IMR-90 (cell line): ENCODE results near the gene GIMAP8. TPM values are rescaled to one million over a fixed set of nuclear protein-coding genes. Genes with fewer than 3 reads are reported as not detected.

Experiments used
- ATAC-seq: fragments of 200-7000 bp; cut with Tn5 transposase; 2 replicates; pipeline ENCODE4 v1.9.1; 2020; ENCODE audit warnings: low read depth, mild to moderate bottlenecking, moderate library complexity
- BruUV-seq: library from RNA; stranded (reverse); fragments of 400-500 nt; replicated peaks from 2 replicates; lab custom pipeline; 2021; lab: Mats Ljungman, UMichigan
- CTCF ChIA-PET: fragments of 300-600 bp; formaldehyde crosslinking; extraction: SDS; loops from one replicate; lab custom pipeline; 2021; ENCODE audit warnings: antibody characterized with exemption; lab: Yijun Ruan, JAX
- POLR2A ChIA-PET: fragments of 300-600 bp; sonication (Branson Sonifier 250); formaldehyde crosslinking; loops from one replicate; lab custom pipeline; 2022; ENCODE audit warnings: antibody characterized with exemption; ENCODE audit not compliant: unreplicated experiment; lab: Charles Lee
- DNase-seq: peaks from one replicate; pipeline ENCODE4 v3.0.0; 2013
- H2AFZ ChIP-seq: replicated peaks from 2 replicates; pipeline ENCODE3; 2013; ENCODE audit warnings: low read length, mild to moderate bottlenecking; ENCODE audit not compliant: poor library complexity
- H2AK5ac ChIP-seq: 2 replicates; pipeline ENCODE4 v1.6.1; 2013; ENCODE audit warnings: low read depth, low read length, inconsistent platforms
- H2AK9ac ChIP-seq: replicated peaks from 2 replicates; pipeline ENCODE3; 2013; ENCODE audit warnings: mild to moderate bottlenecking, low read depth, low read length, moderate library complexity; ENCODE audit not compliant: poor library complexity
- H2BK120ac ChIP-seq: 2 replicates; pipeline ENCODE4 v1.6.1; 2013; ENCODE audit warnings: low read depth, low read length, inconsistent platforms
- H2BK15ac ChIP-seq: 3 replicates; pipeline ENCODE4 v1.6.1; 2013; ENCODE audit warnings: low read depth, low read length, inconsistent platforms
- H2BK20ac ChIP-seq: 2 replicates; pipeline ENCODE4 v1.6.1; 2013; ENCODE audit warnings: low read depth, mild to moderate bottlenecking, inconsistent platforms, low read length, moderate library complexity
- H2BK5ac ChIP-seq: 2 replicates; pipeline ENCODE4 v1.6.1; 2013; ENCODE audit warnings: mild to moderate bottlenecking, low read depth, low read length, inconsistent platforms; ENCODE audit not compliant: poor library complexity, severe bottlenecking
- H3K14ac ChIP-seq: replicated peaks from 2 replicates; pipeline ENCODE4 v1.6.1; 2013; ENCODE audit warnings: low read depth, low read length, inconsistent platforms
- H3K18ac ChIP-seq: 2 replicates; pipeline ENCODE4 v1.6.1; 2013; ENCODE audit warnings: low read depth, low read length, control low read depth
- H3K23ac ChIP-seq: 2 replicates; pipeline ENCODE4 v1.6.1; 2013; ENCODE audit warnings: low read depth, low read length, inconsistent platforms
- H3K27ac ChIP-seq: 2 replicates; pipeline ENCODE4 v1.5.1; 2013; ENCODE audit warnings: mild to moderate bottlenecking, control low read depth, low read length; ENCODE audit not compliant: insufficient read depth
- H3K27me3 ChIP-seq: 2 replicates; pipeline ENCODE4 v1.6.1; 2013; ENCODE audit warnings: low read length; ENCODE audit not compliant: control insufficient read depth, insufficient read depth
- H3K36me3 ChIP-seq: 2 replicates; pipeline ENCODE4 v1.6.1; 2013; ENCODE audit warnings: low read length, mixed read lengths; ENCODE audit not compliant: control insufficient read depth, insufficient read depth
- H3K4ac ChIP-seq: 2 replicates; pipeline ENCODE4 v1.6.1; 2013; ENCODE audit warnings: low read depth, low read length, inconsistent platforms
- H3K4me1 ChIP-seq: 2 replicates; pipeline ENCODE4 v1.6.1; 2013; ENCODE audit warnings: low read length, mixed read lengths; ENCODE audit not compliant: control insufficient read depth, insufficient read depth
- H3K4me2 ChIP-seq: 2 replicates; pipeline ENCODE4 v1.6.1; 2013; ENCODE audit warnings: low read depth, mild to moderate bottlenecking, control low read depth, low read length, moderate library complexity
- H3K4me3 ChIP-seq: 2 replicates; pipeline ENCODE4 v1.5.1; 2013; ENCODE audit warnings: low read depth, mild to moderate bottlenecking, control low read depth, low read length, moderate library complexity; ENCODE audit not compliant: insufficient read depth
- H3K56ac ChIP-seq: 2 replicates; pipeline ENCODE4 v1.6.1; 2013; ENCODE audit warnings: low read length, inconsistent platforms; ENCODE audit not compliant: insufficient read depth; ENCODE audit errors: extremely low read depth
- H3K79me1 ChIP-seq, 2 experiments: 2 replicates each; pipeline ENCODE4 v1.6.1; 2013; ENCODE audit warnings: low read length in 2 of 2, inconsistent platforms in 1 of 2, low read depth in 1 of 2
- H3K9ac ChIP-seq: 2 replicates; pipeline ENCODE4 v1.6.1; 2013; ENCODE audit warnings: low read depth, low read length, control low read depth
- H3K9me1 ChIP-seq: 2 replicates; pipeline ENCODE4 v1.6.1; 2013; ENCODE audit warnings: low read length, inconsistent platforms; ENCODE audit not compliant: insufficient read depth
- H3K9me3 ChIP-seq: 2 replicates; pipeline ENCODE4 v1.6.1; 2013; ENCODE audit warnings: low read length; ENCODE audit not compliant: control insufficient read depth, insufficient read depth
- H4K20me1 ChIP-seq: 2 replicates; pipeline ENCODE4 v1.6.1; 2013; ENCODE audit warnings: low read length, inconsistent platforms; ENCODE audit not compliant: insufficient read depth
- H4K5ac ChIP-seq: 2 replicates; pipeline ENCODE4 v1.6.1; 2013; ENCODE audit warnings: mild to moderate bottlenecking, low read depth, low read length, control low read depth
- H4K8ac ChIP-seq, 2 experiments: 2 replicates each; pipeline ENCODE4 v1.6.1; 2013; ENCODE audit warnings: low read depth in 2 of 2, low read length in 2 of 2, control low read depth in 1 of 2, inconsistent platforms in 1 of 2
- H4K91ac ChIP-seq: 2 replicates; pipeline ENCODE4 v1.6.1; 2013; ENCODE audit warnings: low read depth, low read length, inconsistent platforms; ENCODE audit not compliant: insufficient read depth
- BHLHE40 ChIP-seq: fragments of 150-350 bp; IDR thresholded peaks from 2 replicates; pipeline ENCODE4 v1.6.1; 2016; ENCODE audit warnings: mild to moderate bottlenecking, low read depth, low read length
- CEBPB ChIP-seq: IDR thresholded peaks from 2 replicates; pipeline ENCODE4 v1.6.1; 2012; ENCODE audit warnings: low read depth, low read length, improper control_type of control experiment
- CHD1 ChIP-seq: IDR thresholded peaks from 2 replicates; pipeline ENCODE4 v1.6.1; 2012; ENCODE audit warnings: low read depth, low read length, improper control_type of control experiment
- ELK1 ChIP-seq: fragments of 150-350 bp; IDR thresholded peaks from 2 replicates; pipeline ENCODE4 v1.6.1; 2016; ENCODE audit warnings: low read depth, mild to moderate bottlenecking, low read length, moderate library complexity, borderline replicate concordance
- FOS ChIP-seq: fragments of 150-350 bp; IDR thresholded peaks from 2 replicates; pipeline ENCODE4 v1.6.1; 2016; ENCODE audit warnings: low read depth, low read length
- MAFK ChIP-seq: IDR thresholded peaks from 2 replicates; pipeline ENCODE4 v1.6.1; 2012; ENCODE audit warnings: low read depth, low read length, improper control_type of control experiment
- MAZ ChIP-seq: IDR thresholded peaks from 2 replicates; pipeline ENCODE4 v1.6.1; 2012; ENCODE audit warnings: low read depth, mild to moderate bottlenecking, low read length, improper control_type of control experiment, moderate library complexity, borderline replicate concordance
- MXI1 ChIP-seq: IDR thresholded peaks from 2 replicates; pipeline ENCODE4 v1.6.1; 2012; ENCODE audit warnings: low read depth, mild to moderate bottlenecking, low read length, moderate library complexity, borderline replicate concordance
- NFE2L2 ChIP-seq: fragments of 150-350 bp; IDR thresholded peaks from 2 replicates; pipeline ENCODE4 v1.6.1; 2016; ENCODE audit warnings: low read depth, mild to moderate bottlenecking, low read length
- POLR2A ChIP-seq: IDR thresholded peaks from 2 replicates; pipeline ENCODE4 v1.6.1; 2012; ENCODE audit warnings: mild to moderate bottlenecking, low read depth, low read length
- RAD21 ChIP-seq: IDR thresholded peaks from 2 replicates; pipeline ENCODE4 v1.6.1; 2012; ENCODE audit warnings: low read length, improper control_type of control experiment
- RCOR1 ChIP-seq: IDR thresholded peaks from 2 replicates; pipeline ENCODE4 v1.6.1; 2012; ENCODE audit warnings: mild to moderate bottlenecking, low read length, improper control_type of control experiment; ENCODE audit not compliant: insufficient replicate concordance
- SMC3 ChIP-seq: fragments of 150-350 bp; IDR thresholded peaks from 2 replicates; pipeline ENCODE4 v1.6.1; 2016; ENCODE audit warnings: low read depth, mild to moderate bottlenecking, antibody characterized with exemption, low read length, moderate library complexity
- USF2 ChIP-seq: fragments of 150-350 bp; IDR thresholded peaks from 2 replicates; pipeline ENCODE4 v1.6.1; 2017; ENCODE audit warnings: mild to moderate bottlenecking, antibody characterized with exemption, low read length, low read depth
- WGBS, 2 experiments: methylation state at CpG; one replicate each; pipeline versions ENCODE4 v1.1.5 to v1.1.7; 2013; ENCODE audit warnings: missing lambda C conversion rate in 2 of 2; ENCODE audit not compliant: insufficient read length in 1 of 2; ENCODE audit errors: extremely low coverage in 2 of 2; 5-methylcytosine and 5-hydroxymethylcytosine counted together
- dilution Hi-C: fragments of 300-500 bp; cut with HindIII; formaldehyde crosslinking; loops from one replicate; pipeline ENCODE4 v1.14.3; 2018; ENCODE audit warnings: low sequenced_read_pairs; ENCODE audit not compliant: unreplicated experiment
- in situ Hi-C: fragments of 300-500 bp; cut with MboI; formaldehyde crosslinking; loops from 3 replicates; pipeline ENCODE4 v1.14.3; 2019; ENCODE audit warnings: low sequenced_read_pairs, inconsistent platforms, mixed read lengths
- intact Hi-C: fragments of 100-400 bp; cut with micrococcal nuclease; formaldehyde crosslinking; loops from 2 replicates; pipeline ENCODE4 v1.10.0; 2022
- polyA plus RNA-seq, 3 experiments: library from polyadenylated mRNA; depleted of rRNA; stranded (reverse); fragments of >200 nt; gene quantifications; 2 replicates each; pipeline ENCODE4 v1.2.3, GENCODE V29; 2012; ENCODE audit warnings: low replicate concordance in 1 of 3
- total RNA-seq: library from RNA; depleted of rRNA; stranded (reverse); fragments of >200 nt; gene quantifications from 2 replicates; pipeline ENCODE4 v1.2.3, GENCODE V29; 2012
- TF ChIP-seq, protein P1 (sequence below): conservative IDR thresholded peaks from 2 replicates; pipeline ENCODE4 v1.5.1; 2012; ENCODE audit warnings: mild to moderate bottlenecking, low read depth, low read length, improper control_type of control experiment

GIMAP8 gene
- total and polyA plus RNA-seq, 2 of the 4 experiments (the other 2 are of a cell fraction), result not detected

- Histone ChIP-seq H3K27ac (no peak overlapping the region), H2AK9ac (no peak overlapping the region), H3K4me2 (no peak overlapping the region), H4K20me1 (no peaks in the 10 kb centered on the region), H4K5ac (no peak overlapping the region), H3K9me1 (no peaks in the 10 kb centered on the region), H3K14ac (no peak overlapping the region), H3K4me3 (no peak overlapping the region), H3K9me3 (no peaks in the 10 kb centered on the region), H3K4me1 (no peaks in the 10 kb centered on the region), H2BK5ac (no peak overlapping the region), H3K18ac (no peak overlapping the region), H2AK5ac (no peak overlapping the region), H4K8ac (no peak overlapping the region), H3K27me3 (no peaks in the 10 kb centered on the region), H3K36me3 (no peaks in the 10 kb centered on the region), H3K9ac (no peak overlapping the region), H3K79me1 (no peaks in the 10 kb centered on the region), H2BK15ac (no peak overlapping the region), H3K4ac (no peak overlapping the region), H2BK120ac (no peak overlapping the region), H2BK20ac (no peak overlapping the region), H3K23ac (no peak overlapping the region), H4K91ac (no peak overlapping the region), H2AFZ (no peak overlapping the region), H3K56ac (no peak overlapping the region)
- intact Hi-C loops, result no loop called here
- POLR2A ChIA-PET, result no interaction called here
- in situ Hi-C loops, result no loop called here
- CTCF ChIA-PET, result interaction anchor here (0.6 kb wide), 2 partner anchors 22 to 170 kb away, joined by 3 read pairs; no protein-coding TSS in a partner anchor
- dilution Hi-C loops, result no loop called here
- DNase-seq, result no peak
- no peak for ATAC-seq
- BruUV-seq, result no TSS peak
- WGBS, 2 experiments, result no CpG with 5 or more reads among the region's 9 CpGs
- no peak for TF ChIP-seq CEBPB
- TF ChIP-seq MAFK, result no peak
- TF ChIP-seq NFE2L2, result no peak
- no peak for TF ChIP-seq SMC3
- TF ChIP-seq RCOR1, result no peak
- TF ChIP-seq POLR2A, result no peak
- TF ChIP-seq FOS, result no peak
- TF ChIP-seq BHLHE40, result no peak
- no peak for TF ChIP-seq MXI1
- no peak for TF ChIP-seq MAZ
- no peak for TF ChIP-seq CHD1
- no peak for TF ChIP-seq RAD21
- no peak for TF ChIP-seq USF2
- no peak for TF ChIP-seq ELK1
- TF ChIP-seq, protein P1, sequence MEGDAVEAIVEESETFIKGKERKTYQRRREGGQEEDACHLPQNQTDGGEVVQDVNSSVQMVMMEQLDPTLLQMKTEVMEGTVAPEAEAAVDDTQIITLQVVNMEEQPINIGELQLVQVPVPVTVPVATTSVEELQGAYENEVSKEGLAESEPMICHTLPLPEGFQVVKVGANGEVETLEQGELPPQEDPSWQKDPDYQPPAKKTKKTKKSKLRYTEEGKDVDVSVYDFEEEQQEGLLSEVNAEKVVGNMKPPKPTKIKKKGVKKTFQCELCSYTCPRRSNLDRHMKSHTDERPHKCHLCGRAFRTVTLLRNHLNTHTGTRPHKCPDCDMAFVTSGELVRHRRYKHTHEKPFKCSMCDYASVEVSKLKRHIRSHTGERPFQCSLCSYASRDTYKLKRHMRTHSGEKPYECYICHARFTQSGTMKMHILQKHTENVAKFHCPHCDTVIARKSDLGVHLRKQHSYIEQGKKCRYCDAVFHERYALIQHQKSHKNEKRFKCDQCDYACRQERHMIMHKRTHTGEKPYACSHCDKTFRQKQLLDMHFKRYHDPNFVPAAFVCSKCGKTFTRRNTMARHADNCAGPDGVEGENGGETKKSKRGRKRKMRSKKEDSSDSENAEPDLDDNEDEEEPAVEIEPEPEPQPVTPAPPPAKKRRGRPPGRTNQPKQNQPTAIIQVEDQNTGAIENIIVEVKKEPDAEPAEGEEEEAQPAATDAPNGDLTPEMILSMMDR, result no peak
Observed at GRCh38 chr7:150481186-150481920, 30.9 kb downstream of the GIMAP8 start.
